Measurements from ENCODE around the gene TNFRSF19.
"Not testable (repeated sequence)": the region's sequence is repeated elsewhere in the genome, so short reads cannot be mapped to it uniquely, and the experiment has no call there.

TNFRSF19 gene

GRCh38 chr13:23674795-23675640, 104.8 kb downstream of the TNFRSF19 start:
- H3K27ac ChIP-seq (ENCODE audit: low read depth, low read length) = no peak overlapping the region
- no peaks in the 10 kb centered on the region for H3K36me3 ChIP-seq (ENCODE audit: control insufficient read depth, insufficient read depth, low read length)
- H3K27me3 ChIP-seq (ENCODE audit: control insufficient read depth, insufficient read depth, low read length) = no peaks in the 10 kb centered on the region
- H3K4me3 ChIP-seq (ENCODE audit: low read length) = no peak overlapping the region
- H3K4me1 ChIP-seq (ENCODE audit: control insufficient read depth, insufficient read depth, low read length) = peaks cover 5% of the 10 kb centered on the region
- H3K9ac ChIP-seq (ENCODE audit: low read length) = no peak overlapping the region

DNA sequence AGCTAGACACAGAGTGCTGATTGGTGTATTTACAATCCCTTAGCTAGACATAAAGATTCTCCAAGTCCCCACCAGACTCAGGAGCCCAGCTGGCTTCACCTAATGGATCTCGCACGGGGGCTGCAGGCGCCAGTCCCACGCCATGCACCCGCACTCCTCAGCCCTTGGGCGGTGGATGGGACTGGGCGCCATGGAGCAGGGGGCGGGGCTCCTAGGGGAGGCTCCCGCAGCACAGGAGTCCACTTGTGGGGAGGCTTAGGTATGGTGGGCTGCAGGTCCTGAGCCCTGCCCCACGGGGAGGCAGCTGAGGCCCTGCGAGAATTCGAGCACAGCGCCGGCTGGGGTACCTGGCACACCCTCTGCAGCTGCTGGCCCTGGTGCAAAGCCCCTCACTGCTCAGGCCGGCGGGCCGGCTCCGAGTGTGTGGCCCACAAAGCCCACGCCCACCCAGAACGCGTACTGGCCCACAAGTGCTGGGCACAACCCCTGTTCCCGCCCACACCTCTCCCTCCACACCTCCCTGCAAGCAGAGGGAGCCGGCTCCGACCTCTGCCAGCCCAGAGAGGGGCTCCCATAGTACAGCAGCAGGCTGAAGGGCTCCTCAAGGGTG, 107.6 kb downstream of the TNFRSF19 start:
- H3K4me3 ChIP-seq (ENCODE audit: low read length); H3K36me3 ChIP-seq (ENCODE audit: control insufficient read depth, insufficient read depth, low read length); H3K4me1 ChIP-seq (ENCODE audit: control insufficient read depth, insufficient read depth, low read length); H3K27me3 ChIP-seq (ENCODE audit: control insufficient read depth, insufficient read depth, low read length); H3K27ac ChIP-seq (ENCODE audit: low read depth, low read length); H3K9ac ChIP-seq (ENCODE audit: low read length): not testable (repeated sequence)

- Histone ChIP-seq H3K27me3 (ENCODE audit: control insufficient read depth, insufficient read depth, low read length) (no peaks in the 10 kb centered on the region), H3K27ac (ENCODE audit: low read depth, low read length) (no peak overlapping the region), H3K4me3 (ENCODE audit: low read length) (no peak overlapping the region), H3K4me1 (ENCODE audit: control insufficient read depth, insufficient read depth, low read length) (no peaks in the 10 kb centered on the region), H3K9ac (ENCODE audit: low read length) (no peak overlapping the region), H3K36me3 (ENCODE audit: control insufficient read depth, insufficient read depth, low read length) (no peaks in the 10 kb centered on the region)
Observed at GRCh38 chr13:23678795-23679194, 108.6 kb downstream of the TNFRSF19 start.

GRCh38 chr13:23679220-23679619, 109.0 kb downstream of the TNFRSF19 start:
- no peak overlapping the region for H3K27ac ChIP-seq (ENCODE audit: low read depth, low read length)
- no peaks in the 10 kb centered on the region for H3K36me3 ChIP-seq (ENCODE audit: control insufficient read depth, insufficient read depth, low read length)
- no peaks in the 10 kb centered on the region for H3K4me1 ChIP-seq (ENCODE audit: control insufficient read depth, insufficient read depth, low read length)
- no peak overlapping the region for H3K4me3 ChIP-seq (ENCODE audit: low read length)
- H3K9ac ChIP-seq (ENCODE audit: low read length) = no peak overlapping the region
- no peaks in the 10 kb centered on the region for H3K27me3 ChIP-seq (ENCODE audit: control insufficient read depth, insufficient read depth, low read length)

DNA sequence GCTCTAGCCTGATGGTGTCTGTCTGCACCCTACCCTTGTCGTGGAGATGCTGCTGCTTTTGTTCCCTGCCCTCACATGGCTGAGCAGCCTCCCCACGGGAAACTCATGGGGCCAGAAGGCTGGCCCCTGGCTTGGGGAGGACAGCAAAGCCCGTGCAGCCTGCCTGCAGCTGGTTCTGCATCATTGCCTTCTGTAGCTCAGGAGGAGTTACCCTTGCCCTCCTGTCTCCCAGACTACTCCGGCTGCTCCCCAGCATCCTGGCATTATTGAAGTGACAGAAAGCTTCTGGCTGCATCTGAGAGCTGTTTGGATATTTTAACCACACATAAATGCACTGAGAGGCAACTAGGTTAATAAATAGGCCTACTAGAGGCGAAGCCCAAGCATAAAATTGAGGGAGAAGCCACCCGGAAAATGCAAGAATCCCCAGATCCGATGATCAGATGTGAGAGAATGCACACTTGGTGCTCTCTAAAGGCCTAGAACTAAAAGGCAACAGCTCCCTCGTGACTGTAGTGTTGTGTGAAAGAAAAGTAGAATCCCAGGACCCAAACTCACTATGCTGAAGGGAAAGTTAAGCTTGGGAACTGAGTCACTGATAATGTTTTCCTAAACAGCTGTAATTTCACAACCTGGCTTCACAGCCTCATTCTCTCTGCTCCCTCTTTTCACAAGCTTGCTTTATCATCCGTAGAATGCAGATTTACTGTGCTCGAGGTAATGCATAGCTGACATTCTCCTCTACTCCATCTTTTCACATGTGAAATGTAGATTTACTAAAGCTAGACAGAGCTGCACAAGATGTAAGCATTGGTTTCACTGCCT, 110.8 kb downstream of the TNFRSF19 start:
- no peaks in the 10 kb centered on the region for H3K4me1 ChIP-seq (ENCODE audit: control insufficient read depth, insufficient read depth, low read length)
- no peak overlapping the region for H3K4me3 ChIP-seq (ENCODE audit: low read length)
- H3K27ac ChIP-seq (ENCODE audit: low read depth, low read length) = no peak overlapping the region
- no peaks in the 10 kb centered on the region for H3K27me3 ChIP-seq (ENCODE audit: control insufficient read depth, insufficient read depth, low read length)
- H3K9ac ChIP-seq (ENCODE audit: low read length) = no peak overlapping the region
- no peaks in the 10 kb centered on the region for H3K36me3 ChIP-seq (ENCODE audit: control insufficient read depth, insufficient read depth, low read length)

GRCh38 chr13:23683084-23683483, 112.9 kb downstream of the TNFRSF19 start:
- no peak overlapping the region for H3K4me3 ChIP-seq (ENCODE audit: low read length)
- H3K36me3 ChIP-seq (ENCODE audit: control insufficient read depth, insufficient read depth, low read length) = no peaks in the 10 kb centered on the region
- H3K27ac ChIP-seq (ENCODE audit: low read depth, low read length) = no peak overlapping the region
- no peaks in the 10 kb centered on the region for H3K4me1 ChIP-seq (ENCODE audit: control insufficient read depth, insufficient read depth, low read length)
- no peak overlapping the region for H3K9ac ChIP-seq (ENCODE audit: low read length)
- H3K27me3 ChIP-seq (ENCODE audit: control insufficient read depth, insufficient read depth, low read length) = no peaks in the 10 kb centered on the region

- Histone ChIP-seq H3K36me3 (ENCODE audit: control insufficient read depth, insufficient read depth, low read length) (no peaks in the 10 kb centered on the region), H3K4me1 (ENCODE audit: control insufficient read depth, insufficient read depth, low read length) (no peaks in the 10 kb centered on the region), H3K9ac (ENCODE audit: low read length) (no peak overlapping the region), H3K4me3 (ENCODE audit: low read length) (no peak overlapping the region), H3K27ac (ENCODE audit: low read depth, low read length) (no peak overlapping the region), H3K27me3 (ENCODE audit: control insufficient read depth, insufficient read depth, low read length) (no peaks in the 10 kb centered on the region)
Observed at GRCh38 chr13:23684647-23685046, 114.4 kb downstream of the TNFRSF19 start.

DNA sequence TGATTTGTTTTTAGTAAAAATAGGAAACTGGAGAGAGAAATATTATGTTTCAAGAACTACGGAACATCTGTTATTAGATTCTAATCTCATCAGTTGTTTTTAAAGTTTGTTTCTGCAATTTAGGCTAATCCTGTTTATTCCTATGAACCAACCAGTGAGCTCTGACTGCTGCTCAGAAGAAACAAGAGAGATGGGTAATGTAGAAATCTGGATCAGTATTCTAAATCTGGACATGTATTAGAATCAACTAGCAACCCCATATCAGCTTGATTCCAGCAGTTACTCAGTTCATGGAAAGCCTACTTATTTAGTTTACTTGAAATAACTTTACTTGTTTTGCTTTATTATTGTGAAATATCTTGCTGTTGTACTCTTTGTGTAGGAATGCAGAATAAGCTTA, 115.2 kb downstream of the TNFRSF19 start:
- Histone ChIP-seq H3K27me3 (ENCODE audit: control insufficient read depth, insufficient read depth, low read length) (no peaks in the 10 kb centered on the region), H3K36me3 (ENCODE audit: control insufficient read depth, insufficient read depth, low read length) (no peaks in the 10 kb centered on the region), H3K27ac (ENCODE audit: low read depth, low read length) (no peak overlapping the region), H3K9ac (ENCODE audit: low read length) (no peak overlapping the region), H3K4me1 (ENCODE audit: control insufficient read depth, insufficient read depth, low read length) (no peaks in the 10 kb centered on the region), H3K4me3 (ENCODE audit: low read length) (no peak overlapping the region)

DNA sequence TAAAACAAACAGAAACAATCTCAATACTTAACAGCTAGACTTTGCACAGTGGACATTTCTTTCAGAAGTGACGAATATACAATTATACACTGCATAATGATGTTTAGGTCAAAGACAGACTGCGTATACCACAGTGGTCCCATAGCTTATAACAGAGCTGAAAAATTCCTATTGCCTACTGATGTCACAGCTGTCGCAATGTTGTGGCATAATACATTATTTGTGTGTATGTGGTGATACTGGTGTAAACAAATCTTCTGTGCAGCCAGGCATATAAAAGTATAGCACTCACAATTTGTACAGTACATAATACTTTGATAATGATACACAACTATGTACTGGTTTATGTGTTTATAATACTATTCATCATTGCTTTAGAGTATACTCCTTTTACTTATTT, 116.7 kb downstream of the TNFRSF19 start:
- no peaks in the 10 kb centered on the region for H3K4me1 ChIP-seq (ENCODE audit: control insufficient read depth, insufficient read depth, low read length)
- no peaks in the 10 kb centered on the region for H3K36me3 ChIP-seq (ENCODE audit: control insufficient read depth, insufficient read depth, low read length)
- H3K27me3 ChIP-seq (ENCODE audit: control insufficient read depth, insufficient read depth, low read length) = no peaks in the 10 kb centered on the region
- H3K4me3 ChIP-seq (ENCODE audit: low read length) = no peak overlapping the region
- H3K27ac ChIP-seq (ENCODE audit: low read depth, low read length) = no peak overlapping the region
- no peak overlapping the region for H3K9ac ChIP-seq (ENCODE audit: low read length)

DNA sequence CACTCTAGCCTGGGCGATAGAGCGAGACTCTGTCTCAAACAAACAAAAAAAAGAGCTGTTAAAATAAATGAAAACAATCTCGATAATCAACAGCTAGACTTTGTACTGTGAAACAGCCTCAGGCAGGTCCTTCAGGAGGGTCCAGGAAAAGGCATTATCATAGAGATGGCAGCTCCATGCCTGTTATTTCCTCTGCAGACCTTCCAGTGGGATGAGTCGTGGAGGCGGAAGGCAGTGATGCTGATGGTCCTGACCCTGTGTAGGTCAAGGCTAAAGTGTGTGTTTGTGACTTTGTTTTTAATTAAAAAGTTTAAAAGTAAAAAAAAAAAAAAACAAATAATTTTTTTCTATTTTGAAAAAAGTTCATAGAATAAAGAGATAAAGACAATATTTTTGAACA, 117.4 kb downstream of the TNFRSF19 start:
- Histone ChIP-seq H3K27me3 (ENCODE audit: control insufficient read depth, insufficient read depth, low read length) (no peaks in the 10 kb centered on the region), H3K27ac (ENCODE audit: low read depth, low read length) (no peak overlapping the region)

DNA sequence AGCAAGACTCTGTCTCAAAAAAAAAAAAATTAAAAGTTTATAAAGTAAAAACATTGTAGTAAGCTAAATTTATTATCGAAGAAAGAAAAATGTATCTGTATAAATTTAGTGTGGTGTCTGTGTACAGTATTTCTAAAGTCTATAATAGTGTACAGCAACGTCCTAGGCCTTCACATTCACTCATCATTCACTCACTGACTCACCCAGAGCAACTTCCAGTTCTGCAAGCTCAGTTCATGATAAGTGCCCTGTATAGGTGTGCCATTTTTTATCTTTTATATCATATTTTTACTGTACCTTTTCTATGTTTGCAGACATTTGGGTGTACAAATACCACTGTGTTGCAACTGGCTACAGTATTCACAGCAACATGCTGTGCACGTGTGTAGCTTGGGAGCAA, 118.1 kb downstream of the TNFRSF19 start:
- Histone ChIP-seq H3K27me3 (ENCODE audit: control insufficient read depth, insufficient read depth, low read length) (no peaks in the 10 kb centered on the region), H3K27ac (ENCODE audit: low read depth, low read length) (no peak overlapping the region), H3K4me3 (ENCODE audit: low read length) (no peak overlapping the region), H3K9ac (ENCODE audit: low read length) (no peak overlapping the region), H3K36me3 (ENCODE audit: control insufficient read depth, insufficient read depth, low read length) (no peaks in the 10 kb centered on the region), H3K4me1 (ENCODE audit: control insufficient read depth, insufficient read depth, low read length) (no peaks in the 10 kb centered on the region)

More for the DNA sequence above, 117.4 kb downstream of the TNFRSF19 start:
- Histone ChIP-seq H3K9ac (ENCODE audit: low read length) (no peak overlapping the region), H3K36me3 (ENCODE audit: control insufficient read depth, insufficient read depth, low read length) (no peaks in the 10 kb centered on the region), H3K4me1 (ENCODE audit: control insufficient read depth, insufficient read depth, low read length) (no peaks in the 10 kb centered on the region), H3K4me3 (ENCODE audit: low read length) (no peak overlapping the region)

DNA sequence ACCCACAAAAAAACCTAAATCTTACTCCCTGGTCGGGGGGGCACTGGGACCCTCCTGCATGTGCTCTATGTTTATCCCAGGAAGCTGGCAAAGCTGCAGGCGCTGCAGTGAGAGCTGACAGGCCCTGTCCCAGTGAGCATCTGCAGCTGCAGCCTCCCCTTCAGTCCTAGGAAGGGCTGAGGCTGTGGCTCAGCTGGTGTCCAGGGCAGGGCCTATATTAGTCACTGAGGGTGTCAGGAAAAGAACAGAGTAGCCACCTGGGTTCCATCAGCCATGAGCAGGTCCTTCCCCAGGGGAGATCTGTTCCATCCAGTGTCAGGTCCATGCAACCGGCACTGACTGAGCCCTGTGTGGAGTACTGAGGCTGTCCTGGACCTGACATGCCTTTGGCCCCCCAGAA, 120.5 kb downstream of the TNFRSF19 start:
- Histone ChIP-seq H3K4me1 (ENCODE audit: control insufficient read depth, insufficient read depth, low read length) (no peaks in the 10 kb centered on the region), H3K9ac (ENCODE audit: low read length) (no peak overlapping the region), H3K27me3 (ENCODE audit: control insufficient read depth, insufficient read depth, low read length) (no peaks in the 10 kb centered on the region), H3K36me3 (ENCODE audit: control insufficient read depth, insufficient read depth, low read length) (no peaks in the 10 kb centered on the region), H3K4me3 (ENCODE audit: low read length) (no peak overlapping the region), H3K27ac (ENCODE audit: low read depth, low read length) (no peak overlapping the region)

Data from rectal smooth muscle tissue (tissue), 1 donor.